GM20431 (cell line): ENCODE results near the gene AGAP1.

Experiments
- in situ Hi-C: fragments of 300-500 bp; cut with MseI, MboI; formaldehyde crosslinking; loops from one replicate; pipeline ENCODE4 v1.15.0; 2020; ENCODE audit warnings: low sequenced_read_pairs; ENCODE audit not compliant: unreplicated experiment

Gene AGAP1

GRCh38 chr2:236095504-236095903, 601.7 kb downstream of the AGAP1 start:
- in situ Hi-C loops, result no loop called here

GRCh38 chr2:236101311-236101950, 607.6 kb downstream of the AGAP1 start:
- in situ Hi-C loops, result no loop called here

GRCh38 chr2:236102971-236103370, 609.1 kb downstream of the AGAP1 start:
- in situ Hi-C loops, result no loop called here

- in situ Hi-C loops, result no loop called here
Measured at GRCh38 chr2:236103981-236104380, 610.1 kb downstream of the AGAP1 start.

- in situ Hi-C loops, result no loop called here
Measured at GRCh38 chr2:236105955-236106607, 612.2 kb downstream of the AGAP1 start.

- in situ Hi-C loops, result no loop called here
Measured at GRCh38 chr2:236106761-236107160, 612.9 kb downstream of the AGAP1 start.

GRCh38 chr2:236107536-236107935, 613.7 kb downstream of the AGAP1 start:
- in situ Hi-C loops, result no loop called here

- in situ Hi-C loops, result no loop called here
Measured at GRCh38 chr2:236107942-236108625, 614.2 kb downstream of the AGAP1 start.

- in situ Hi-C loops, result no loop called here
Measured at GRCh38 chr2:236109061-236109460, 615.2 kb downstream of the AGAP1 start.

GRCh38 chr2:236109473-236109872, 615.6 kb downstream of the AGAP1 start:
- in situ Hi-C loops, result no loop called here

GRCh38 chr2:236112466-236112865, 618.6 kb downstream of the AGAP1 start:
- in situ Hi-C loops, result no loop called here

GRCh38 chr2:236113425-236113824, 619.6 kb downstream of the AGAP1 start:
- in situ Hi-C loops, result no loop called here

GRCh38 chr2:236113948-236114347, 620.1 kb downstream of the AGAP1 start:
- in situ Hi-C loops, result no loop called here

GRCh38 chr2:236114959-236115358, 621.1 kb downstream of the AGAP1 start:
- in situ Hi-C loops, result no loop called here

GRCh38 chr2:236117401-236117800, 623.6 kb downstream of the AGAP1 start:
- in situ Hi-C loops, result no loop called here

GRCh38 chr2:236117861-236118269, 624.0 kb downstream of the AGAP1 start:
- in situ Hi-C loops, result no loop called here

GRCh38 chr2:236119003-236119402, 625.2 kb downstream of the AGAP1 start:
- in situ Hi-C loops, result no loop called here

GRCh38 chr2:236119476-236119875, 625.6 kb downstream of the AGAP1 start:
- in situ Hi-C loops, result no loop called here

GRCh38 chr2:236120141-236120601, 626.3 kb downstream of the AGAP1 start:
- in situ Hi-C loops, result no loop called here

GRCh38 chr2:236120829-236121228, 627.0 kb downstream of the AGAP1 start:
- in situ Hi-C loops, result no loop called here

GRCh38 chr2:236121546-236121945, 627.7 kb downstream of the AGAP1 start:
- in situ Hi-C loops, result no loop called here
